ENCODE results near the gene CMTM6.
"Not testable (repeated sequence)": the region's sequence is repeated elsewhere in the genome, so short reads cannot be mapped to it uniquely, and the experiment has no call there.

The CMTM6 gene

DNA sequence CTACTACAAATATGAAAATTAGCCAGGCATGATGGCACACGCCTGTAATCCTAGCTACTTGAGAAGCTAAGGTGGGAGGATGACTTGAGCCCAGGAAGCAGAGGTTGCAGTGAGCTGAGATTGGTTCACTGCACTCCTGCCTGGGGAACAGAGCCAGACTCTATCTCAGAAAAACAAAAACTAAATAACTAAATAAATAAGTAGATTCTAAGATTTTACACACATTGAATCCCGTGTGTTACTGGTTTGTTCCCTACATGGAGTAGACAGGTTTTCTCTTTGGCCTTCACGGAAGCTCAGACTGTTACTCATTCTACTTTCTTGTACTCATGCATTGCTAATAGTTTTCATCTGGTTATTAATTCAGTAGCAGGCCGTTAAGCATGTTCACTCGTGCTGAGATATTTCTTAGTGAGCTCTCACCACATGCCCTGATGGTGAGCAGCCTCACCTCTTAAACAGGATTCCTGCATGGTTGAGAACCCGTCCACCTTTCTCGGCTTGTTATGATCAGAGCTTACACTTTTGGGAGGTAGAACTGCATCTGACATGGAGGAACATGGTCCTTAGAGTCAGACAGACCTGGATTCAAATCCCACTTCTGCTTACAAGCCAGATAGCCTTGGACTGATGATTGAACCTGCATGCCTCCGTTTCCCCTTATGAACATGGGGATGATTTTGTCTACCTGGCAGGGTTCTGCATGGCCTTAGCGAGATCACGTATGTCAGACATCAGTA lies 61.9 kb downstream of the CMTM6 start:
- no peak for DNase-seq

DNA sequence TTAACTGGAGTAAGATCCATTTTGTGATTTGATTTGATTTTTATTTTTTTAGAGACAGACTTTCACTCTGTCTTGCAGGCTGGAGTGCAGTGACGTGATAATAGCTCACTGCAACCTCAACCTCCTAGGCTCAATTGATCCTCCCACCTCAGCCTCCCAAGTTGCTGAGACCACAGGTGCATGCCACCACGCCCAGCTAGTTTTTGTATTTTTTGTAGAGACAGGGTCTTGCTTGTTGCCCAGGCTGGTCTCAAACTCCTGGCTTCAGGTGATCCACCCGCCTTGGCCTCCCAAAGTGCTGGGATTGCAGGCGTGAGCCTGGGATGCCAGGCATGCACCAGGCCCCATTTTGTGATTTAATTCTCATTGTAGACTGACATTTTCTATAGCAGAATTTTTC lies 63.2 kb downstream of the CMTM6 start:
- not testable (repeated sequence) for DNase-seq

DNA sequence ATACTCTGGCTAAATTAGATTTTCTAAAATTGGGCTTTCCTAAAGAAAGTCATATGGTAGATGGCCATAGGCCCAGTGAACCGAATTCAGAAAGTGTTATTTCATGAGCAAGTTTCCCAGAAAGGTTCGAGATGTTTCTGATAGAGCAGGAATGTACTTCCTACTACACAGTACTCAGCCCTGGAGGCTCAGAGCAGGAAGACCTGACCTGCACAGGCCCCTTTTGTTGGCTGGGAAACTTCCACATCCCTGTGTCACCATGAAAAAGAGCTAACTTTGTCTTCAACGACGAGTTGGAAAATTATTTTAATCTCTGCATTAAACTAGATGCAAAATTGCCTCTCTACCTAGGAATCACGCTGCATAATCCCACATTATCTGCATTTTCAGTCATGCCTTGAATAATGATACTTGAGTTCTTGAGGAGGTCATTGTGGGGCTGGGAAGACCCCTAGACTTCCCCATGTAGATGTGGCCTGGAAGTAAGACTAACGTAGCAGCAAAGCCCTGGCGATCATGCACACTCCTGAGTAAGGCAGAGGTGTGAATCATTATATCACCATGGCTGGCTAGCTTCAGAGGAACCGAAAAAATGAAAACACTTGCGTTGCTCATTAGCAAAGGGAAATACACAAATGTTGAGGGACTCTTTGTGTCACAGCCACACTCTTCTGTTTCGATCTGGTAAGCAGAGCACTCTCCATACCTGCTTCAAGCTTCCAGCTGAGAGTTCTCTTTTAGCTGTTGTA lies 63.9 kb downstream of the CMTM6 start:
- DNase-seq, result no peak

DNA sequence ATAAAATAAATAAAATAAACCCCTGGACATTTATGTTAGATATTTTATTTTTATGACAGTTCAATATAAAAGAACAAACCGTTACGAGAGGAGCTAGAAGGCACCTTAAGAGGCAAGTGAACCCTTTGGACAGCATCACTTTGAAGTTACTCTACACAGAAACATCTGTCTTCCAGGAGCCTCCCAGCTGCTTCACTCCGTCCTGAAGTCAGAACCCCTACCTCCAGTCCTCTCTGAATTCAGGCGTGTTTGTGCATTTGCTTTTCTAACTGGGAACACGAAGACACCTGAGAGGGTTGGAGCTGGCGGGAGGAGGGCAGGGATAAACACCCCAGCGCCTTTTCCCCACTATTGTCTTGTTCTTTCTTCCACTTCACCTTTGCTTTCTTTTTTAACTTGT lies 64.8 kb downstream of the CMTM6 start:
- no peak for DNase-seq

DNA sequence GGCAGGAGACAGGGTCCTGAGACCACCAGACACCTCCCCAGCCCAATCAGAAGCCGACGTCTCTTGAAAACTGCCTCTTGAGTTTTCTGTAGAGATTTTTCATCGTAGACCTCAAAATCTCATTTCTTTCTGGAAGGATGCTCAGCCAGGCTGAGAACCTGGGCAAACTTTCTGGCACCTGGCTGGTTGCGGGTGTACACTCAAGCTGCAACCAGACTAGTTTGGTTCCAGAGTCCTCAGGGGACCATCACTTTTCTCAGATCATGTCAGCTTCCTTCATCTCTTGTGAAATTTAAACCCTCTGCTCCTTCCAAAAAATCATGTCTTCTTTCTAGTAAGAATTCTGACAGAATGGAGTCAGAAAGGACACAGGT lies 65.8 kb downstream of the CMTM6 start:
- DNase-seq, result no peak

DNA sequence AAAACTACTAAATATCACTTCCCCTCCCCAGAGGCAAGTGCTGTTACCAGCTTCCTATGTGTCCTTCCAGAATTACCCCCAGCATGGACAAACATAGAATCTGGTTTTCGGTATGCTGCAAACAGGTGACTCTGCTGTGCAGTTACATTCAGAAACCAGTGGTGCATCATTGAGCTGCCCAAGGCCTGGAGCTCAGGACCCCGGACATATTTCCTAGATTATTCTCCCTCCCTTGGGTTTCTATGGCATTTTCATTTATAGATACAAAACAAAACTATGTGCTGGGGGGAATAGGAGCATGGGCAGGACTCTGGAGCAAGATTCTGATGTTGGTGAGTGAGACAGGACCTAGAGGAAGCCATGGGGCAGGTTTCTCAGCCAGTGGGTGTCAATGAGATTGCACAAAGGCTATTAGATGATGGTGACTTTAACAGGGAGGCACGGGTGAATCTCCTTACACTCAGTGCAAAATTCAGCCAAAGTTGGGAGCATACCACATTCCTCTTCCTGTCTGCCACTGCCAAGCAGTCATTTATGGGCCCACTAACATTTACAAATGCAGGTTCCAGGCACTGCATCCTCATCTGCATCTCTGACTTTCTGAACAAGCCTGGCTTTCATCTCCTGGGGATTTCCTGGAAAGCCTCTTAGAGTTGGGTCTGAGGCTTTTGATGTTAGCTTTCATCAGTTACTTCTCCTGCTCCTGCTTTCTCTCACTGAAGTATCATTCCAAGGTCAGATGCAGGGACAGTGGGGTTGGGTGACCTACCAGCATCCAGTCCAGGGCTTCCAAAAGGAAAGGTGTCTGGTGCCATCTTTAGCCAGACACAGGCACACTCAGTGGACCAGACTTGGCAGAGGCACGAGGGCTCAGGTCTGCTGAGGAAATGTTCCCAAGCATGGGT lies 66.5 kb downstream of the CMTM6 start:
- DNase-seq, result no peak

DNA sequence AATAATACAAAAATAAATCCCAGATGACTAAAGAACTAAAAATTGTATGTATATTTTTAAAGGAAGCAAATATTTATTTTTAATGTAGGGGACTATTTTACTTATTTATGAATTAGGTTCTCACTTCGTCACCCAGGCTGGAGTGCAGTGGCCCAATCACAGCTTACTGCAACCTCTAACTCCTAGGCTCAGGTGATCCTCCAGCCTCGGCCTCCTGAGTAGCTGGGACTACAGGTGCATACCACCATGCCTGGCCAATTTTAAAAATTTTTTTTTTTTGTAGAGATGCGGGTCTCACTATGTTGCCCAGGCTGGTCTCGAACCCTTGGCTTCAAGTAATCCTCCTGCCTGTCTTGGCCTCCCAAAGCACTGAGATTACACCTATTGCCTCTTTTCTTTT lies 68.4 kb downstream of the CMTM6 start:
- DNase-seq, result no peak

DNA sequence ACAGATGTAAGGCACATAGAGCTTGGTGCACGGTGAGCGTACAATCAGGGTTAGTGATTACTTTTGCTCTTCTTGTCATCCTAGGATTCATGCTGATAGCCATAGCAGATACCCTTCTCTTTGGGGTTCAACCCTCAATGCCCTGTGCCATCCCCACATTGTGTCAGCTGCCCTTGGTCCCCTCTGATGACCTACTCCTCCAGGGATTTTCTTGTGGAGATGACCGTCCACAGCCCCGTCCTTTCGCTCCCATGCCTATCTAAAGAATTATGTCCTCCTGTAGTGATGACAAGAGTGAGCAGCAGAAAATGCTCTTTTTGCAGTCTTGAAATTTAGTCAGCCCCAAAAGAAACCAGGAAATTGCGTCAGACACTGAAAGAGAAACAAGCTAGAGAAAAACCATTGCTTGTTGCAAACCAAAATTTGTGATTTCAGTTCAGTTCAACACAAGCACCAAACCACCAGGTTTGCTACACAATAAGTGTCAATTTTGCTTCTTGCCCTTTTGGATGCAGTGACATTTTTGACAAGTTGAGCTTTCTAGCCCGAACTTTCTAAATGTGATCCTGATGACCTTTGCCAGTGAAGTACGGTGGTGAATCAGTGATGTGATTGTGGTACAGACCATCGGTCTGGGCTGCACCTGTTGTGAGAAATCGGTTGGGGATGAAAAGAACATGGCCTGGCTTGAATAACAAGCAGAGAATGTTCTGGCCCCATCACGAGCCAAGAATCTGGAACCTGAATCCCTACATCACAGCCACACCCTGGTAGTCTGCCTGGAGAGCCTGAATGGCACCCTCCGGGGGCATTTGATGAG lies 69.7 kb downstream of the CMTM6 start:
- no peak for DNase-seq

DNA sequence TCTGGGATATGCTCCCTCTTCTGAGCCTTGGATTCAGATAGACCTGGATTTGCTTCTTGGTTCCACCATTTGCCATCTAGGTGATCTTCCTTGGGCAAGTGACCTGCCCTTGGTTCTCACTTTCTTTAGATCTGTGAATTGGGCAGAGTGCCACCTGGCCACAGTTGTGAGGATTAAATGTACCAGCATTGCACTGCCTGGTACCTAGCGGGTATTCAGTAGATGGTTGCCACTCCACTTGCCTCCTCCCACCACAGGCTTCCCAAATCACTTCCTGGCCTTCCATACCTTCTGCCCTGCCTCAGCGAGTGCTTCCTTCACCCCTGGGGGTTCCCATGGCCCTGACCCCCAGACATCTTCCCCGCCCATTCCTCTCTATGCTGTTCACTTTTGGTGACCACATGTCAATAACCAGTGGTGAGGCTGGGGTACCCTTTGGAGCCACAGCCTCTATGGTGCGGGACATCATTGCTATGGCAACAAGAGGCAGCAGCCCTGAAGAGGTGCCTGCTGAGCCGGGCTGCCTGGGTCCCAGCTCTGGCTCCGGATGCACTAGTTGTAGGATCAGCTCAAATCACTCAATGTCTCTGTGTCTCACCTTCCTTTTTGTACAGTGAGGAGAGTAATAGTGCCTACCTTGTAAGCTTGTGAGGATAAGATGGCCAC lies 70.5 kb downstream of the CMTM6 start:
- no peak for DNase-seq

DNA sequence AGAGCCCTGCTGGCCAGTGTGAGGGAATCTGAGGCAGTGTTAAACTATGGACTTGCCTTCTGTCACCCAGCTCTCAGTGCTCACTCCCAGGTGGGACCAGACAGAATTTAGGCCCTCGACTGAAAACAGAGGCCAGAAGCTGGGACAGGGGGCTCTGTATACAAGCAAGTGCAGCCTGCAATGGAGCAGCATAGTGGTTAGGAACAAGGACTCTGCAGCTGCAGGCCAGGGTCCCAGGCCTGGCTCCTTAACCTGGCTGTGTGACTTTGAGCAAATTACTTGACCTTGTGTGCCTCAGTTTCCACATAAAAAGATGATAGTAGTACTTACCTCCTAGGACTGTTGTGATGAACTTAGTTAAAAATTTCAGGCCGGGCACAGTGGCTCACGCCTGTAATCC lies 71.2 kb downstream of the CMTM6 start:
- DNase-seq, result no peak
